ENCODE data around the gene CDADC1.
A peak's percentile ranks its signal among the peaks of the same experiment; 100 is the strongest.

The CDADC1 gene

GRCh38 chr13:49308097-49308875, 60.6 kb downstream of the CDADC1 start:
- Histone ChIP-seq H4K12ac (ENCODE audit: low read depth, low read length) (no peak overlapping the region), H3K9me3 (ENCODE audit: insufficient read depth, low read depth, low read length) (no peaks in the 10 kb centered on the region), H3K27me3 (ENCODE audit: insufficient read depth, low read length) (no peaks in the 10 kb centered on the region), H3K18ac (ENCODE audit: low read length) (no peak overlapping the region), H3K9ac (ENCODE audit: low read length) (no peak overlapping the region), H3K79me2 (ENCODE audit: control insufficient read depth, insufficient read depth, low read length, poor library complexity) (no peaks in the 10 kb centered on the region), H3K14ac (ENCODE audit: low read length) (peak overlapping the region; percentile 10), H2AFZ (ENCODE audit: insufficient read depth, low read length, poor library complexity) (no peak overlapping the region), H4K8ac (ENCODE audit: low read depth, low read length) (peak overlapping the region; percentile 1), H2BK5ac (ENCODE audit: low read depth, low read length, poor library complexity) (no peak overlapping the region), H3K4ac (ENCODE audit: low read depth, low read length) (no peak overlapping the region), H2AK5ac (ENCODE audit: low read length) (no peak overlapping the region), H3K23ac (ENCODE audit: low read length) (no peak overlapping the region), H3K27ac (ENCODE audit: low read depth, low read length) (no peak overlapping the region), H4K91ac (ENCODE audit: low read depth, low read length) (peak overlapping the region; percentile 8), H3K4me2 (ENCODE audit: low read length) (peak overlapping the region; percentile 31), H2BK12ac (ENCODE audit: low read length) (peak overlapping the region; percentile 3), H3K4me1 (ENCODE audit: control insufficient read depth in 1 of 2, insufficient read depth in 2 of 2, low read length in 2 of 2) (peaks cover 6 to 7% of the 10 kb centered on the region in 2 experiments), H3K36me3 (ENCODE audit: control insufficient read depth in 1 of 2, insufficient read depth in 2 of 2, low read length in 2 of 2) (peaks cover 5 to 12% of the 10 kb centered on the region in 2 experiments), H3K79me1 (ENCODE audit: low read length) (peaks cover 5% of the 10 kb centered on the region), H3K4me3 (ENCODE audit: low read depth, low read length) (no peak overlapping the region), H2BK120ac (ENCODE audit: insufficient read depth, low read length, poor library complexity) (no peak overlapping the region)
- no CpG with 5 or more reads among the region's 7 CpGs for WGBS (ENCODE audit: extremely low coverage, insufficient coverage, insufficient read length)
- peak in 1 of 2 donors; percentile 33 for DNase-seq

- no peak overlapping the region for H3K14ac ChIP-seq (ENCODE audit: low read length)
- H3K79me2 ChIP-seq (ENCODE audit: control insufficient read depth, insufficient read depth, low read length, poor library complexity), result no peaks in the 10 kb centered on the region
- no peak overlapping the region for H2BK5ac ChIP-seq (ENCODE audit: low read depth, low read length, poor library complexity)
These were observed 61.2 kb downstream of the CDADC1 start for GRCh38 chr13:49308921-49309408.

GRCh38 chr13:49310251-49310650, 62.5 kb downstream of the CDADC1 start:
- H3K23ac ChIP-seq (ENCODE audit: low read length), result no peak overlapping the region
- H3K79me2 ChIP-seq (ENCODE audit: control insufficient read depth, insufficient read depth, low read length, poor library complexity), result peaks cover 2% of the 10 kb centered on the region
- H3K27ac ChIP-seq (ENCODE audit: low read depth, low read length), result no peak overlapping the region
- H4K12ac ChIP-seq (ENCODE audit: low read depth, low read length), result no peak overlapping the region
- no peak overlapping the region for H3K4me2 ChIP-seq (ENCODE audit: low read length)
- no peak overlapping the region for H3K14ac ChIP-seq (ENCODE audit: low read length)
- H3K79me1 ChIP-seq (ENCODE audit: low read length), result peaks cover 12% of the 10 kb centered on the region
- H2BK5ac ChIP-seq (ENCODE audit: low read depth, low read length, poor library complexity), result no peak overlapping the region
- DNase-seq, result no peak
- H3K9me3 ChIP-seq (ENCODE audit: insufficient read depth, low read depth, low read length), result no peaks in the 10 kb centered on the region
- no peak overlapping the region for H4K91ac ChIP-seq (ENCODE audit: low read depth, low read length)
- H3K4ac ChIP-seq (ENCODE audit: low read depth, low read length), result no peak overlapping the region
- H3K36me3 ChIP-seq (ENCODE audit: control insufficient read depth in 1 of 2, insufficient read depth in 2 of 2, low read length in 2 of 2), result peaks cover 5 to 12% of the 10 kb centered on the region in 2 experiments
- WGBS (ENCODE audit: extremely low coverage, insufficient coverage, insufficient read length), result no CpG with 5 or more reads among the region's 3 CpGs
- no peak overlapping the region for H2BK120ac ChIP-seq (ENCODE audit: insufficient read depth, low read length, poor library complexity)
- H3K4me3 ChIP-seq (ENCODE audit: low read depth, low read length), result no peak overlapping the region
- no peaks in the 10 kb centered on the region for H3K27me3 ChIP-seq (ENCODE audit: insufficient read depth, low read length)
- H3K18ac ChIP-seq (ENCODE audit: low read length), result no peak overlapping the region
- no peak overlapping the region for H3K9ac ChIP-seq (ENCODE audit: low read length)
- H4K8ac ChIP-seq (ENCODE audit: low read depth, low read length), result no peak overlapping the region
- H2AFZ ChIP-seq (ENCODE audit: insufficient read depth, low read length, poor library complexity), result no peak overlapping the region
- H2AK5ac ChIP-seq (ENCODE audit: low read length), result no peak overlapping the region
- H3K4me1 ChIP-seq (ENCODE audit: control insufficient read depth in 1 of 2, insufficient read depth in 2 of 2, low read length in 2 of 2), result peaks cover 14 to 15% of the 10 kb centered on the region in 2 experiments
- H2BK12ac ChIP-seq (ENCODE audit: low read length), result no peak overlapping the region

More at GRCh38 chr13:49308921-49309408, 61.2 kb downstream of the CDADC1 start:
- Histone ChIP-seq H3K27me3 (ENCODE audit: insufficient read depth, low read length) (no peaks in the 10 kb centered on the region), H4K12ac (ENCODE audit: low read depth, low read length) (no peak overlapping the region), H3K18ac (ENCODE audit: low read length) (peak overlapping the region; percentile 21), H4K8ac (ENCODE audit: low read depth, low read length) (no peak overlapping the region), H3K36me3 (ENCODE audit: control insufficient read depth in 1 of 2, insufficient read depth in 2 of 2, low read length in 2 of 2) (peaks cover 5 to 12% of the 10 kb centered on the region in 2 experiments), H3K27ac (ENCODE audit: low read depth, low read length) (no peak overlapping the region), H3K4me3 (ENCODE audit: low read depth, low read length) (no peak overlapping the region), H4K91ac (ENCODE audit: low read depth, low read length) (peak overlapping the region; percentile 27), H3K4ac (ENCODE audit: low read depth, low read length) (no peak overlapping the region), H3K4me1 (ENCODE audit: control insufficient read depth in 1 of 2, insufficient read depth in 2 of 2, low read length in 2 of 2) (peaks cover 10 to 11% of the 10 kb centered on the region in 2 experiments), H3K9ac (ENCODE audit: low read length) (no peak overlapping the region), H3K23ac (ENCODE audit: low read length) (no peak overlapping the region), H2AK5ac (ENCODE audit: low read length) (no peak overlapping the region), H3K9me3 (ENCODE audit: insufficient read depth, low read depth, low read length) (no peaks in the 10 kb centered on the region), H2AFZ (ENCODE audit: insufficient read depth, low read length, poor library complexity) (no peak overlapping the region), H3K79me1 (ENCODE audit: low read length) (peaks cover 7% of the 10 kb centered on the region), H2BK12ac (ENCODE audit: low read length) (no peak overlapping the region), H2BK120ac (ENCODE audit: insufficient read depth, low read length, poor library complexity) (no peak overlapping the region), H3K4me2 (ENCODE audit: low read length) (no peak overlapping the region)
- DNase-seq, result no peak
- WGBS (ENCODE audit: extremely low coverage, insufficient coverage, insufficient read length), result no CpG with 5 or more reads among the region's 11 CpGs

DNA sequence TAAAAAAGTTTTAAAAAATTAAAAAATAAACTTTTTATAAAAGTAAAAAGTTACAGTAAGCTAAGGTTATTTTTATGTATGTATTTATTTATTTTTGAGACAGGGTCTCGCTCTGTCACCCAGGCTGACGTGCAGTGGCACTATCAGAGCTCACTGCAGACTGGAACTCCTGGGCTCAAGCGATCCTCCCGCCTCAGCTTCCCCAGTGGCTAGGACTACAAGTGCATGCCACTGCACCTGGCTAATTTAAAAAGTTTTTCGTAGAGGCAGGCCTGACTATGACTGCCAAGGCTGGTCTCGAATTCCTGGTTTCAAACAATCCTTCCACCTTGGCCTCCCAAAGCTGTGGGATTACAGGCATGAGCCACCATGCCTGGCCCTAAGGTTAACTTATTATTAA, 64.1 kb downstream of the CDADC1 start:
- Histone ChIP-seq H3K79me1 (ENCODE audit: low read length) (peaks cover 12% of the 10 kb centered on the region), H3K79me2 (ENCODE audit: control insufficient read depth, insufficient read depth, low read length, poor library complexity) (peaks cover 2% of the 10 kb centered on the region), H2AK5ac (ENCODE audit: low read length) (no peak overlapping the region), H3K4ac (ENCODE audit: low read depth, low read length) (no peak overlapping the region), H3K9me3 (ENCODE audit: insufficient read depth, low read depth, low read length) (no peaks in the 10 kb centered on the region), H2BK5ac (ENCODE audit: low read depth, low read length, poor library complexity) (no peak overlapping the region), H2BK120ac (ENCODE audit: insufficient read depth, low read length, poor library complexity) (no peak overlapping the region), H4K91ac (ENCODE audit: low read depth, low read length) (no peak overlapping the region), H4K8ac (ENCODE audit: low read depth, low read length) (no peak overlapping the region), H3K4me2 (ENCODE audit: low read length) (no peak overlapping the region), H2BK12ac (ENCODE audit: low read length) (no peak overlapping the region), H3K27me3 (ENCODE audit: insufficient read depth, low read length) (no peaks in the 10 kb centered on the region), H2AFZ (ENCODE audit: insufficient read depth, low read length, poor library complexity) (no peak overlapping the region), H3K4me1 (ENCODE audit: control insufficient read depth in 1 of 2, insufficient read depth in 2 of 2, low read length in 2 of 2) (peaks cover 14 to 15% of the 10 kb centered on the region in 2 experiments), H3K14ac (ENCODE audit: low read length) (no peak overlapping the region), H3K18ac (ENCODE audit: low read length) (no peak overlapping the region), H3K36me3 (ENCODE audit: control insufficient read depth in 1 of 2, insufficient read depth in 2 of 2, low read length in 2 of 2) (peaks cover 5 to 10% of the 10 kb centered on the region in 2 experiments), H3K9ac (ENCODE audit: low read length) (no peak overlapping the region), H4K12ac (ENCODE audit: low read depth, low read length) (no peak overlapping the region), H3K27ac (ENCODE audit: low read depth, low read length) (no peak overlapping the region), H3K4me3 (ENCODE audit: low read depth, low read length) (no peak overlapping the region), H3K23ac (ENCODE audit: low read length) (no peak overlapping the region)
- DNase-seq, result no peak
- WGBS (ENCODE audit: extremely low coverage, insufficient coverage, insufficient read length), result no CpG with 5 or more reads among the region's 6 CpGs
